Naive thymus-derived CD4-positive, alpha-beta T cell (primary cell): ENCODE measurements around the gene ZBTB47. TPM values are rescaled to one million over a fixed set of nuclear protein-coding genes. Genes with fewer than 3 reads are reported as not detected.

Experiments
- ATAC-seq: fragments of 150-1000 bp; cut with Tn5 transposase; 2 replicates; pipeline ENCODE4 v1.10.0; 2021; ENCODE audit warnings: mild to moderate bottlenecking, moderate library complexity
- CTCF ChIA-PET: fragments of 350-600 bp; sonication (Branson Sonifier 250); formaldehyde crosslinking; loops from one replicate; lab custom pipeline; 2021; ENCODE audit warnings: antibody characterized with exemption; lab: Charles Lee
- POLR2A ChIA-PET: fragments of 350-600 bp; sonication (Branson Sonifier 250); formaldehyde crosslinking; loops from one replicate; lab custom pipeline; 2021; ENCODE audit warnings: antibody characterized with exemption, inconsistent platforms; lab: Charles Lee
- DNase-seq, 9 donors: peaks; one replicate each; pipeline versions ENCODE4 v3.0.0 to v3.0.0-alpha.2; 2020 to 2022; ENCODE audit warnings: mixed read lengths in 1 of 9
- H3K27ac ChIP-seq: one replicate; pipeline ENCODE4 v1.7.0; 2013; ENCODE audit warnings: mild to moderate bottlenecking, low read depth, low read length, moderate library complexity
- H3K27me3 ChIP-seq, 2 donors: one replicate each; pipeline ENCODE4 v1.7.0; 2013; ENCODE audit warnings: low read length in 2 of 2, mild to moderate bottlenecking in 2 of 2, moderate library complexity in 2 of 2; ENCODE audit not compliant: control insufficient read depth in 2 of 2, insufficient read depth in 2 of 2
- H3K36me3 ChIP-seq, 3 experiments: 1 replicate in 2 of 3; 2 replicates in 1 of 3; pipeline ENCODE4 v1.7.0; 2013; ENCODE audit warnings: low read length in 3 of 3, mild to moderate bottlenecking in 3 of 3, moderate library complexity in 1 of 3; ENCODE audit not compliant: insufficient read depth in 3 of 3, control insufficient read depth in 2 of 3
- H3K4me1 ChIP-seq, 2 donors: one replicate each; pipeline ENCODE4 v1.7.0; 2013; ENCODE audit warnings: low read length in 2 of 2, mild to moderate bottlenecking in 2 of 2, moderate library complexity in 1 of 2; ENCODE audit not compliant: control insufficient read depth in 2 of 2, insufficient read depth in 2 of 2
- H3K4me3 ChIP-seq: 2 replicates; pipeline ENCODE4 v1.7.0; 2013; ENCODE audit warnings: mild to moderate bottlenecking, low read length
- H3K9me3 ChIP-seq, 3 experiments: 1 replicate in 2 of 3; 2 replicates in 1 of 3; pipeline ENCODE4 v1.7.0; 2013; ENCODE audit warnings: low read length in 3 of 3; ENCODE audit not compliant: control insufficient read depth in 2 of 3
- H3K27ac Mint-ChIP-seq, 9 donors: one replicate each; pipeline ENCODE4 v1.8.0; 2020 to 2022; ENCODE audit warnings: mixed read lengths in 9 of 9, mild to moderate bottlenecking in 8 of 9, moderate library complexity in 5 of 9, inconsistent platforms in 2 of 9
- H3K27me3 Mint-ChIP-seq, 5 donors: one replicate each; pipeline ENCODE4 v1.8.0; 2021 to 2022; ENCODE audit warnings: mixed read lengths in 5 of 5, mild to moderate bottlenecking in 1 of 5
- H3K36me3 Mint-ChIP-seq, 5 donors: one replicate each; pipeline ENCODE4 v1.8.0; 2020 to 2022; ENCODE audit warnings: mixed read lengths in 5 of 5, mild to moderate bottlenecking in 3 of 5, inconsistent platforms in 1 of 5
- H3K4me1 Mint-ChIP-seq, 7 donors: one replicate each; pipeline ENCODE4 v1.8.0; 2020 to 2022; ENCODE audit warnings: mixed read lengths in 7 of 7, mild to moderate bottlenecking in 3 of 7, inconsistent platforms in 1 of 7
- H3K4me3 Mint-ChIP-seq, 10 donors: one replicate each; pipeline ENCODE4 v1.8.0; 2020 to 2022; ENCODE audit warnings: mild to moderate bottlenecking in 10 of 10, mixed read lengths in 10 of 10, moderate library complexity in 6 of 10, inconsistent platforms in 2 of 10
- H3K9me3 Mint-ChIP-seq, 11 donors: one replicate each; pipeline ENCODE4 v1.8.0; 2020 to 2022; ENCODE audit warnings: mixed read lengths in 11 of 11, mild to moderate bottlenecking in 4 of 11, inconsistent platforms in 1 of 11, moderate library complexity in 1 of 11
- intact Hi-C, 2 donors: fragments of 100-400 bp; cut with micrococcal nuclease; formaldehyde crosslinking; loops; one replicate each; pipeline ENCODE4 v1.15.1; 2023
- polyA plus RNA-seq, 2 donors: library from polyadenylated mRNA; unstranded; fragments of 300-500 nt; fragmentation: Illumina TruSeq; gene quantifications; one replicate each; pipeline ENCODE4 v1.2.3, GENCODE V29; 2021
- total RNA-seq, 6 experiments: library from RNA in 5 of 6; stranded (reverse) in 5 of 6; gene quantifications; 1 replicate in 5 of 6; 2 replicates in 1 of 6; pipeline ENCODE4 v1.2.3 and lab custom pipeline; 2021 to 2026

ZBTB47 gene
- total and polyA plus RNA-seq, 7 experiments from 2014 or later: 0.38 to 3.8 (median 1.6) TPM; not detected in 2

- no peaks in the 10 kb centered on the region for H3K27me3 ChIP-seq
- peaks cover 0 to 3% (median 0%) of the 10 kb centered on the region in 5 donors for H3K27me3 Mint-ChIP-seq
- intact Hi-C loops: no loop called here
- no peaks in the 10 kb centered on the region for H3K36me3 ChIP-seq
- H3K4me3 Mint-ChIP-seq: no peak overlapping the region
- H3K9me3 ChIP-seq: no peaks in the 10 kb centered on the region
- no peak for ATAC-seq
- CTCF ChIA-PET: no interaction called here
- POLR2A ChIA-PET: no interaction called here
- no peaks in the 10 kb centered on the region for H3K4me1 ChIP-seq
- H3K4me1 Mint-ChIP-seq: peaks cover 0 to 4% (median 0%) of the 10 kb centered on the region in 7 donors
- no peak overlapping the region for H3K27ac ChIP-seq
- no peak for DNase-seq
- H3K27ac Mint-ChIP-seq: no peak overlapping the region
- peaks cover 0 to 2% (median 0%) of the 10 kb centered on the region in 11 donors for H3K9me3 Mint-ChIP-seq
- no peaks in the 10 kb centered on the region for H3K36me3 Mint-ChIP-seq
- no peak overlapping the region for H3K4me3 ChIP-seq
Observed at GRCh38 chr3:42664438-42664803, 10.9 kb downstream of the ZBTB47 start.

DNA sequence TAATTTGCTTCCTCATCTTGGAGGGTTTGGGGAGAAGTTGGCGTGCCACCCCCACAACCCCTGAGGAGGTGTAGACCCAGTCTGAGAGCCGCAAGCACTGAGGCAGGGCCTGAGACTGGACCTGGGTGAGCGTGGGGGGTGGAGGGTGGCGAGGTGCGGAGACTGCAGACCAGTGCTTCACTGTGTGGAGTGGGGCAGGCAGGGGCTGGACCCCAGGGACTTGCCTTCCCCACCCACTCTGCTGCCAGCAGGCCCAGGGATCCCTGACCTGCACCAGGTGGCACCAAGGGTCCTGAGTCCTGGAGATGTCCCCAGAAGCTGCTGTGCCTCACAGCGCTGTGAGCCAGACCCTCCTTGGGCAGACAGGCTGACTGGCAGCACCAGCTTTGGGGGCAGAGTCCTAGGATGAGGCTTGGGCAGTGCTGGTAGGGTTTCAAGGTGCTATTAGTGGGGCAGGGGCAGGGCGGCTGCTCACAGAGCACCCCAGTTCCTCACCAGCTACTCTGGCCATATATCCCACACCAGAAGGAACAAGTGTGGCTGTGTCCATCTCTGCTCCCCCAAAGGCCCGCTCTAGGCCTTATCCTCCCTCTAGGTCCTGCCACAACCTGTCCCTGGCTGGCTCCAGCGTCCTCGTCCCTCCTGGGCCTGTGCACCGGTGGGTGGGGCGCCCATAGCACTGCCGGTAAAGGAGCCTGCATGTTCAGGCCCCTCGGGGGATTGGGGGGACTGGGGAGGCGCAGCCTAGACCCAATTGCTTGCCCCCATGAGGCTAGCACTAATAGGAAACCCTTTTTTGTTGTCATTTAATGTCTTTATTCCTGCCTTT lies 11.8 kb downstream of the ZBTB47 start:
- CTCF ChIA-PET: no interaction called here

GRCh38 chr3:42666022-42666421 lies 12.5 kb downstream of the ZBTB47 start:
- POLR2A ChIA-PET: no interaction called here
- Mint-ChIP-seq H3K9me3 (peaks cover 0 to 2% (median 0%) of the 10 kb centered on the region in 11 donors), H3K27me3 (peaks cover 0 to 3% (median 0%) of the 10 kb centered on the region in 5 donors), H3K27ac (no peak overlapping the region), H3K36me3 (no peaks in the 10 kb centered on the region), H3K4me1 (no peaks in the 10 kb centered on the region), H3K4me3 (no peak overlapping the region)
- Histone ChIP-seq H3K27me3 (no peaks in the 10 kb centered on the region), H3K36me3 (no peaks in the 10 kb centered on the region), H3K4me3 (no peak overlapping the region), H3K27ac (no peak overlapping the region), H3K9me3 (no peaks in the 10 kb centered on the region), H3K4me1 (no peaks in the 10 kb centered on the region)
- DNase-seq: no peak
- intact Hi-C loops: no loop called here
- CTCF ChIA-PET: no interaction called here
- ATAC-seq: no peak

More for the DNA sequence above, 11.8 kb downstream of the ZBTB47 start:
- Mint-ChIP-seq H3K27ac (no peak overlapping the region), H3K27me3 (peaks cover 0 to 3% (median 0%) of the 10 kb centered on the region in 5 donors), H3K36me3 (no peaks in the 10 kb centered on the region), H3K9me3 (peaks cover 0 to 2% (median 0%) of the 10 kb centered on the region in 11 donors), H3K4me1 (no peaks in the 10 kb centered on the region), H3K4me3 (no peak overlapping the region)
- Histone ChIP-seq H3K4me1 (no peaks in the 10 kb centered on the region), H3K36me3 (no peaks in the 10 kb centered on the region), H3K4me3 (no peak overlapping the region), H3K9me3 (no peaks in the 10 kb centered on the region), H3K27ac (no peak overlapping the region), H3K27me3 (no peaks in the 10 kb centered on the region)
- intact Hi-C loops: no loop called here
- POLR2A ChIA-PET: no interaction called here
- DNase-seq (no peak), ATAC-seq (no peak)

GRCh38 chr3:42666577-42666998 lies 13.1 kb downstream of the ZBTB47 start:
- Mint-ChIP-seq H3K36me3 (no peaks in the 10 kb centered on the region), H3K27ac (no peak overlapping the region), H3K9me3 (peaks cover 0 to 2% (median 0%) of the 10 kb centered on the region in 11 donors), H3K4me1 (no peaks in the 10 kb centered on the region), H3K27me3 (peaks cover 0 to 3% (median 0%) of the 10 kb centered on the region in 5 donors), H3K4me3 (no peak overlapping the region)
- ChIA-PET CTCF (no interaction called here), POLR2A (no interaction called here)
- Histone ChIP-seq H3K27me3 (no peaks in the 10 kb centered on the region), H3K9me3 (no peaks in the 10 kb centered on the region), H3K27ac (no peak overlapping the region), H3K4me1 (no peaks in the 10 kb centered on the region), H3K4me3 (no peak overlapping the region), H3K36me3 (no peaks in the 10 kb centered on the region)
- no peak for DNase-seq
- ATAC-seq: no peak
- intact Hi-C loops: no loop called here

- Mint-ChIP-seq H3K4me1 (no peaks in the 10 kb centered on the region), H3K36me3 (no peaks in the 10 kb centered on the region), H3K9me3 (peaks cover 0 to 2% (median 0%) of the 10 kb centered on the region in 11 donors), H3K4me3 (no peak overlapping the region), H3K27me3 (peaks cover 0 to 3% (median 0%) of the 10 kb centered on the region in 5 donors), H3K27ac (no peak overlapping the region)
- Histone ChIP-seq H3K4me1 (no peaks in the 10 kb centered on the region), H3K36me3 (no peaks in the 10 kb centered on the region), H3K27ac (no peak overlapping the region), H3K27me3 (no peaks in the 10 kb centered on the region), H3K4me3 (no peak overlapping the region), H3K9me3 (no peaks in the 10 kb centered on the region)
- ATAC-seq (no peak), DNase-seq (no peak)
- ChIA-PET CTCF (no interaction called here), POLR2A (no interaction called here)
- intact Hi-C loops: no loop called here
Observed at GRCh38 chr3:42667096-42667522, 13.6 kb downstream of the ZBTB47 start.

- H3K9me3 ChIP-seq: no peaks in the 10 kb centered on the region
- no peak overlapping the region for H3K4me3 ChIP-seq
- no peak overlapping the region for H3K27ac ChIP-seq
- no peaks in the 10 kb centered on the region for H3K27me3 ChIP-seq
- Mint-ChIP-seq H3K4me3 (no peak overlapping the region), H3K36me3 (no peaks in the 10 kb centered on the region), H3K9me3 (peaks cover 0 to 5% (median under 1%) of the 10 kb centered on the region in 11 donors), H3K27me3 (peaks cover 0 to 4% (median 0%) of the 10 kb centered on the region in 5 donors), H3K27ac (no peak overlapping the region), H3K4me1 (no peaks in the 10 kb centered on the region)
- H3K4me1 ChIP-seq: no peaks in the 10 kb centered on the region
- intact Hi-C loops: no loop called here
- DNase-seq (no peak), ATAC-seq (no peak)
- ChIA-PET POLR2A (no interaction called here), CTCF (no interaction called here)
- H3K36me3 ChIP-seq: no peaks in the 10 kb centered on the region
Observed at GRCh38 chr3:42667523-42668412, 14.3 kb downstream of the ZBTB47 start.
